ENCODE measurements around the gene SLC16A3.

The SLC16A3 gene

GRCh38 chr17:82287868-82288801 is 59.3 kb downstream of the SLC16A3 start:
- no peak for TF ChIP-seq CTCF (IDR thresholded peaks at IDR 0.05; ENCODE audit: borderline replicate concordance, control extremely low read depth, extremely low read depth, insufficient read depth, missing control alignments)
- in situ Hi-C loops (cut with MboI; ENCODE audit: low sequenced_read_pairs, unreplicated experiment) = no loop called here
- no peak for DNase-seq (ENCODE audit: low spot score)

Data from GM13976 (cell line).